Spinal cord (tissue), 10 donors: ENCODE measurements around the gene SYNM. TPM values are rescaled to one million over a fixed set of nuclear protein-coding genes. Genes with fewer than 3 reads are reported as not detected.

Experiments
- DNase-seq, 6 donors: peaks; one replicate each; pipeline versions ENCODE4 v3.0.0 to v3.0.0-alpha.2; 2013 to 2015; ENCODE audit warnings: low spot score in 6 of 6, low read depth in 4 of 6
- H3K27ac ChIP-seq: one replicate; pipeline ENCODE4 v1.5.1; 2013; ENCODE audit warnings: low read depth, low read length, control low read depth
- H3K27me3 ChIP-seq: one replicate; pipeline ENCODE4 v1.6.1; 2013; ENCODE audit warnings: low read length; ENCODE audit not compliant: control insufficient read depth, insufficient read depth
- H3K36me3 ChIP-seq: one replicate; pipeline ENCODE4 v1.6.1; 2013; ENCODE audit warnings: low read length; ENCODE audit not compliant: control insufficient read depth, insufficient read depth
- H3K4me1 ChIP-seq: one replicate; pipeline ENCODE4 v1.6.1; 2013; ENCODE audit warnings: low read length; ENCODE audit not compliant: control insufficient read depth, insufficient read depth
- H3K4me3 ChIP-seq: one replicate; pipeline ENCODE4 v1.5.1; 2013; ENCODE audit warnings: low read depth, low read length, control low read depth
- H3K9me3 ChIP-seq: one replicate; pipeline ENCODE4 v1.6.1; 2013; ENCODE audit warnings: low read length; ENCODE audit not compliant: control insufficient read depth, insufficient read depth
- WGBS: methylation state at CpG from one replicate; pipeline ENCODE4 v1.1.5; 2013; ENCODE audit warnings: missing lambda C conversion rate; ENCODE audit not compliant: insufficient coverage; 5-methylcytosine and 5-hydroxymethylcytosine counted together
- polyA plus RNA-seq, 2 donors: library from polyadenylated mRNA; unstranded; fragments of 120-200 nt; gene quantifications; one replicate each; pipeline ENCODE4 v1.2.1, GENCODE V29; 2013; ENCODE audit not compliant: insufficient read length in 2 of 2
- total RNA-seq, 2 donors: library from RNA; depleted of rRNA in 1 of 2; stranded (reverse); fragments of 120-200 nt in 1 of 2; fragments of >200 nt in 1 of 2; gene quantifications; one replicate each; pipeline versions ENCODE4 v1.2.3 to v1.2.4, GENCODE V29; 2013 to 2014
- donor health status: healthy.

Gene SYNM
- total and polyA plus RNA-seq, 4 donors = 14.1 to 32.5 (median 28.5) TPM

GRCh38 chr15:99126930-99127329 lies 22.1 kb downstream of the SYNM start:
- no peak overlapping the region for H3K27ac ChIP-seq
- H3K27me3 ChIP-seq = no peaks in the 10 kb centered on the region
- H3K4me1 ChIP-seq = peaks cover 43% of the 10 kb centered on the region
- no peaks in the 10 kb centered on the region for H3K9me3 ChIP-seq
- WGBS = 100% methylated on average over 2 of the region's 3 CpGs
- peaks cover 38% of the 10 kb centered on the region for H3K36me3 ChIP-seq
- H3K4me3 ChIP-seq = no peak overlapping the region
- DNase-seq = no peak

- H3K36me3 ChIP-seq = peaks cover 45% of the 10 kb centered on the region
- peaks cover 46% of the 10 kb centered on the region for H3K4me1 ChIP-seq
- no peak for DNase-seq
- no CpG with 5 or more reads among the region's 3 CpGs for WGBS
- H3K4me3 ChIP-seq = no peak overlapping the region
- H3K9me3 ChIP-seq = no peaks in the 10 kb centered on the region
- no peak overlapping the region for H3K27ac ChIP-seq
- H3K27me3 ChIP-seq = no peaks in the 10 kb centered on the region
These were observed 22.9 kb downstream of the SYNM start for GRCh38 chr15:99127773-99128172.

- H3K27me3 ChIP-seq = no peaks in the 10 kb centered on the region
- WGBS = 95% methylated on average over 4 of the region's 6 CpGs
These were observed 23.5 kb downstream of the SYNM start for GRCh38 chr15:99128411-99128810.

GRCh38 chr15:99129644-99130043 lies 24.8 kb downstream of the SYNM start:
- no peak for DNase-seq
- Histone ChIP-seq H3K9me3 (no peaks in the 10 kb centered on the region), H3K4me1 (peaks cover 38% of the 10 kb centered on the region), H3K36me3 (peaks cover 45% of the 10 kb centered on the region), H3K27ac (no peak overlapping the region), H3K27me3 (no peaks in the 10 kb centered on the region), H3K4me3 (no peak overlapping the region)
- 88% methylated on average over 16 of the region's 16 CpGs for WGBS

More at GRCh38 chr15:99128411-99128810, 23.5 kb downstream of the SYNM start:
- no peak overlapping the region for H3K27ac ChIP-seq
- H3K36me3 ChIP-seq = peaks cover 45% of the 10 kb centered on the region
- H3K4me3 ChIP-seq = no peak overlapping the region
- no peak for DNase-seq
- H3K4me1 ChIP-seq = peaks cover 42% of the 10 kb centered on the region
- no peaks in the 10 kb centered on the region for H3K9me3 ChIP-seq

- H3K4me3 ChIP-seq = no peak overlapping the region
- WGBS = 83% methylated on average over 13 of the region's 13 CpGs
- H3K36me3 ChIP-seq = peaks cover 43% of the 10 kb centered on the region
- peaks cover 31% of the 10 kb centered on the region for H3K4me1 ChIP-seq
- no peaks in the 10 kb centered on the region for H3K9me3 ChIP-seq
- DNase-seq = no peak
- H3K27me3 ChIP-seq = no peaks in the 10 kb centered on the region
- H3K27ac ChIP-seq = peak overlapping the region; percentile 43
These were observed 25.4 kb downstream of the SYNM start for GRCh38 chr15:99130314-99130713.

GRCh38 chr15:99130765-99131440 lies 26.0 kb downstream of the SYNM start:
- H3K9me3 ChIP-seq = no peaks in the 10 kb centered on the region
- WGBS = 93% methylated on average over 28 of the region's 30 CpGs
- peaks cover 42% of the 10 kb centered on the region for H3K36me3 ChIP-seq
- H3K4me3 ChIP-seq = no peak overlapping the region
- no peak for DNase-seq
- no peaks in the 10 kb centered on the region for H3K27me3 ChIP-seq
- no peak overlapping the region for H3K27ac ChIP-seq
- H3K4me1 ChIP-seq = peaks cover 25% of the 10 kb centered on the region

GRCh38 chr15:99131441-99132023 lies 26.7 kb downstream of the SYNM start:
- Histone ChIP-seq H3K27ac (no peak overlapping the region), H3K27me3 (no peaks in the 10 kb centered on the region), H3K4me3 (no peak overlapping the region), H3K9me3 (no peaks in the 10 kb centered on the region), H3K4me1 (peaks cover 19% of the 10 kb centered on the region), H3K36me3 (peaks cover 38% of the 10 kb centered on the region)
- WGBS = 94% methylated on average over 25 of the region's 25 CpGs
- DNase-seq = no peak

GRCh38 chr15:99132122-99132521 lies 27.2 kb downstream of the SYNM start:
- Histone ChIP-seq H3K36me3 (peaks cover 44% of the 10 kb centered on the region), H3K4me3 (no peak overlapping the region), H3K27me3 (no peaks in the 10 kb centered on the region), H3K4me1 (peaks cover 19% of the 10 kb centered on the region), H3K27ac (no peak overlapping the region), H3K9me3 (no peaks in the 10 kb centered on the region)
- WGBS = 95% methylated on average over 4 of the region's 4 CpGs
- no peak for DNase-seq

- Histone ChIP-seq H3K36me3 (peaks cover 50% of the 10 kb centered on the region), H3K27ac (no peak overlapping the region), H3K9me3 (no peaks in the 10 kb centered on the region), H3K4me3 (no peak overlapping the region), H3K4me1 (peaks cover 19% of the 10 kb centered on the region), H3K27me3 (no peaks in the 10 kb centered on the region)
- DNase-seq = no peak
- 90% methylated on average over 14 of the region's 18 CpGs for WGBS
These were observed 27.9 kb downstream of the SYNM start for GRCh38 chr15:99132634-99133287.
